Endothelial cell of umbilical vein (primary cell): ENCODE data around the gene PCDHB15. TPM values are rescaled to one million over a fixed set of nuclear protein-coding genes. Genes with fewer than 3 reads are reported as not detected.
"Not testable (repeated sequence)": the region's sequence is repeated elsewhere in the genome, so short reads cannot be mapped to it uniquely, and the experiment has no call there.

Source experiments
- BruUV-seq: library from RNA; stranded (reverse); fragments of 400-500 nt; replicated peaks from 2 replicates; lab custom pipeline; 2021; lab: Mats Ljungman, UMichigan
- CTCF ChIA-PET: fragments of 300-600, 350-600 bp; sonication (Branson Sonifier 250); formaldehyde crosslinking; loops from one replicate; lab custom pipeline; 2021; ENCODE audit warnings: antibody characterized with exemption, inconsistent platforms; lab: Charles Lee
- POLR2A ChIA-PET: fragments of 300-600, 350-600 bp; sonication (Branson Sonifier 250); formaldehyde crosslinking; loops from one replicate; lab custom pipeline; 2021; ENCODE audit warnings: antibody characterized with exemption, inconsistent platforms; lab: Charles Lee
- DNase-seq: peaks from one replicate; pipeline ENCODE4 v3.0.0-alpha.2; 2011; ENCODE audit warnings: low read depth, low spot score
- FAIRE-seq: peaks from 2 replicates; lab custom pipeline; 2011; peaks lifted over from hg19 to GRCh38; lab: Jason Lieb, UNC
- H2AFZ ChIP-seq: 2 replicates; pipeline ENCODE4 v1.6.0; 2012; ENCODE audit warnings: low read depth, low read length, control low read depth, inconsistent platforms
- H3K27ac ChIP-seq: 2 replicates; pipeline ENCODE4 v1.5.1; 2011; ENCODE audit warnings: low read depth, mild to moderate bottlenecking, control low read depth, low read length, moderate library complexity; ENCODE audit not compliant: insufficient read depth
- H3K27me3 ChIP-seq, 2 experiments: 2 replicates each; pipeline versions ENCODE4 v1.6.0 to v1.6.1; 2011; ENCODE audit warnings: low read length in 2 of 2, mixed read lengths in 1 of 2; ENCODE audit not compliant: control insufficient read depth in 2 of 2, insufficient read depth in 2 of 2
- H3K36me3 ChIP-seq, 2 experiments: 2 replicates in 1 of 2; 3 replicates in 1 of 2; pipeline ENCODE4 v1.5.1; 2011; ENCODE audit warnings: low read length in 2 of 2, mild to moderate bottlenecking in 1 of 2, moderate library complexity in 1 of 2; ENCODE audit not compliant: control insufficient read depth in 2 of 2, insufficient read depth in 2 of 2; ENCODE audit errors: extremely low read depth in 1 of 2
- H3K4me1 ChIP-seq: 3 replicates; pipeline ENCODE4 v1.5.1; 2011; ENCODE audit warnings: mild to moderate bottlenecking, low read length; ENCODE audit not compliant: control insufficient read depth, insufficient read depth; ENCODE audit errors: extremely low read depth
- H3K4me2 ChIP-seq: 2 replicates; pipeline ENCODE4 v1.6.1; 2011; ENCODE audit warnings: low read length, control low read depth, mixed read lengths; ENCODE audit not compliant: insufficient read depth
- H3K4me3 ChIP-seq, 3 experiments: fragments of 200-600 bp in 1 of 3; sonication (generic), shearing (Covaris generic) in 1 of 3; replicated peaks in 1 of 3; 2 replicates each; pipeline ENCODE4 v1.5.1; 2011 to 2016; ENCODE audit warnings: control low read depth in 3 of 3, low read length in 3 of 3, mild to moderate bottlenecking in 2 of 3, inconsistent platforms in 1 of 3, low read depth in 1 of 3, moderate library complexity in 1 of 3; ENCODE audit not compliant: insufficient read depth in 1 of 3
- H3K79me2 ChIP-seq: 2 replicates; pipeline ENCODE4 v1.6.0; 2012; ENCODE audit warnings: low read length, inconsistent platforms; ENCODE audit not compliant: control insufficient read depth, insufficient read depth
- H3K9ac ChIP-seq: replicated peaks from 2 replicates; pipeline ENCODE3; 2011; ENCODE audit warnings: low read length, control low read depth; ENCODE audit not compliant: insufficient read depth; ENCODE audit errors: extremely low read depth
- H3K9me1 ChIP-seq: replicated peaks from 3 replicates; pipeline ENCODE4 v1.6.0; 2011; ENCODE audit warnings: mild to moderate bottlenecking, low read length; ENCODE audit not compliant: control insufficient read depth, insufficient read depth; ENCODE audit errors: extremely low read depth
- H3K9me3 ChIP-seq: replicated peaks from 2 replicates; pipeline ENCODE4 v1.5.1; 2012; ENCODE audit warnings: low read length, inconsistent platforms; ENCODE audit not compliant: control insufficient read depth, insufficient read depth
- H4K20me1 ChIP-seq: replicated peaks from 2 replicates; pipeline ENCODE3; 2011; ENCODE audit warnings: mild to moderate bottlenecking, low read length; ENCODE audit not compliant: control insufficient read depth, insufficient read depth; ENCODE audit errors: extremely low read depth
- FOS ChIP-seq: IDR thresholded peaks from 2 replicates; pipeline ENCODE4 v1.6.1; 2011; ENCODE audit warnings: mild to moderate bottlenecking, low read length, moderate library complexity, borderline replicate concordance; ENCODE audit not compliant: insufficient read depth
- GATA2 ChIP-seq: IDR thresholded peaks from 2 replicates; pipeline ENCODE4 v1.7.0; 2011; ENCODE audit warnings: low read depth, mild to moderate bottlenecking, moderate library complexity, mixed read lengths, low read length; ENCODE audit not compliant: insufficient read length, insufficient read depth
- POLR2AphosphoS5 ChIP-seq: IDR thresholded peaks from 2 replicates; pipeline ENCODE4 v1.6.1; 2012; ENCODE audit warnings: low read depth, mild to moderate bottlenecking, control low read depth, low read length, moderate library complexity; ENCODE audit not compliant: insufficient read depth
- dilution Hi-C: fragments of 300-500 bp; cut with MboI; formaldehyde crosslinking; loops from one replicate; pipeline ENCODE4 v1.15.0; 2019; ENCODE audit warnings: low sequenced_read_pairs; ENCODE audit not compliant: extremely low pct_ligation_motif_present
- intact Hi-C: fragments of 100-400 bp; cut with micrococcal nuclease; formaldehyde crosslinking; loops from one replicate; pipeline ENCODE4 v1.10.0; 2022
- polyA plus RNA-seq, 4 experiments: library from polyadenylated mRNA; depleted of rRNA in 3 of 4; stranded (reverse) in 3 of 4; unstranded in 1 of 4; fragments of >200 nt; gene quantifications; 2 replicates each; pipeline versions ENCODE4 v1.2.1 to v1.2.3, GENCODE V29; 2011 to 2012; ENCODE audit warnings: missing spikeins in 1 of 4
- total RNA-seq: library from RNA; stranded (reverse); gene quantifications from 2 replicates; pipeline ENCODE4 v1.2.3, GENCODE V29; 2021

PCDHB15 gene
- total and polyA plus RNA-seq, 2 donors (not counting 3 experiments of a cell fraction or from before 2014, with no cell fraction given): 0.55 to 0.69 TPM

GRCh38 chr5:141241496-141241895, 3.7 kb upstream of the PCDHB15 start:
- Histone ChIP-seq H3K9me3 (no peaks in the 10 kb centered on the region), H3K4me3 (no peak overlapping the region), H3K9ac (no peak overlapping the region), H3K36me3 (no peaks in the 10 kb centered on the region), H3K4me2 (no peak overlapping the region), H2AFZ (no peak overlapping the region), H4K20me1 (no peaks in the 10 kb centered on the region), H3K4me1 (no peaks in the 10 kb centered on the region), H3K9me1 (no peaks in the 10 kb centered on the region), H3K27ac (no peak overlapping the region), H3K27me3 (peaks cover 0 to 3% of the 10 kb centered on the region in 2 experiments), H3K79me2 (no peaks in the 10 kb centered on the region)
- dilution Hi-C loops: no loop called here
- intact Hi-C loops: no loop called here
- BruUV-seq: no TSS peak
- DNase-seq (no peak), FAIRE-seq (no peak)
- TF ChIP-seq POLR2AphosphoS5 (no peak), GATA2 (no peak), FOS (no peak)
- ChIA-PET POLR2A (no interaction called here), CTCF (no interaction called here)

DNA sequence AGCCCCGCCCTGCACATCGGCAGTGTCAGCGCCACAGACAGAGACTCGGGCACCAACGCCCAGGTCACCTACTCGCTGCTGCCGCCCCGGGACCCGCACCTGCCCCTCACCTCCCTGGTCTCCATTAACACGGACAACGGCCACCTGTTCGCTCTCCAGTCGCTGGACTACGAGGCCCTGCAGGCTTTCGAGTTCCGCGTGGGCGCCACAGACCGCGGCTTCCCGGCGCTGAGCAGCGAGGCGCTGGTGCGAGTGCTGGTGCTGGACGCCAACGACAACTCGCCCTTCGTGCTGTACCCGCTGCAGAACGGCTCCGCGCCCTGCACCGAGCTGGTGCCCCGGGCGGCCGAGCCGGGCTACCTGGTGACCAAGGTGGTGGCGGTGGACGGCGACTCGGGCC, 1.8 kb downstream of the PCDHB15 start:
- CTCF ChIA-PET, intact Hi-C loops, H4K20me1 ChIP-seq, dilution Hi-C loops, H3K9ac ChIP-seq, POLR2A ChIA-PET, H3K36me3 ChIP-seq, H3K27ac ChIP-seq, H3K79me2 ChIP-seq, FAIRE-seq, DNase-seq, H3K4me1 ChIP-seq, H3K27me3 ChIP-seq, BruUV-seq, H3K9me1 ChIP-seq, H2AFZ ChIP-seq, H3K4me2 ChIP-seq, H3K4me3 ChIP-seq, H3K9me3 ChIP-seq: not testable (repeated sequence)

DNA sequence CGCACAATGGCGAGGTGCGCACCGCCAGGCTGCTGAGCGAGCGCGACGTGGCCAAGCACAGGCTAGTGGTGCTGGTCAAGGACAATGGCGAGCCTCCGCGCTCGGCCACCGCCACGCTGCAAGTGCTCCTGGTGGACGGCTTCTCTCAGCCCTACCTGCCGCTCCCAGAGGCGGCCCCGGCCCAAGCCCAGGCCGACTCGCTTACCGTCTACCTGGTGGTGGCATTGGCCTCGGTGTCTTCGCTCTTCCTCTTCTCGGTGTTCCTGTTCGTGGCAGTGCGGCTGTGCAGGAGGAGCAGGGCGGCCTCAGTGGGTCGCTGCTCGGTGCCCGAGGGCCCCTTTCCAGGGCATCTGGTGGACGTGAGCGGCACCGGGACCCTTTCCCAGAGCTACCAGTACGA, 2.2 kb downstream of the PCDHB15 start:
- CTCF ChIA-PET: interaction anchor here (1.0 kb wide), 1 partner anchor 9 kb away, joined by 3 read pairs; no protein-coding TSS in a partner anchor
- dilution Hi-C loops, intact Hi-C loops: not testable (repeated sequence)

More for the DNA sequence above, 2.2 kb downstream of the PCDHB15 start:
- H3K4me1 ChIP-seq, H3K79me2 ChIP-seq, H3K27me3 ChIP-seq, BruUV-seq, FAIRE-seq, H3K9me1 ChIP-seq, H2AFZ ChIP-seq, H3K4me2 ChIP-seq, H3K9me3 ChIP-seq, H3K9ac ChIP-seq, H4K20me1 ChIP-seq, H3K36me3 ChIP-seq, POLR2A ChIA-PET, H3K4me3 ChIP-seq, DNase-seq, H3K27ac ChIP-seq: not testable (repeated sequence)
